K562 (cell line): Measurements from ENCODE around the gene HCFC1R1. TPM values are rescaled to one million over a fixed set of nuclear protein-coding genes. Genes with fewer than 3 reads are reported as not detected.

ENCODE experiments used
- CHD2 ChIP-seq: IDR thresholded peaks from 2 replicates; pipeline ENCODE4 v1.6.1; 2011; ENCODE audit warnings: low read depth, low read length
- KDM5B ChIP-seq: fragments of 200-600 bp; sonication (generic); IDR thresholded peaks from 2 replicates; pipeline ENCODE4 v1.6.1; 2012; ENCODE audit warnings: low read depth, mild to moderate bottlenecking, moderate library complexity, low read length, control low read depth, inconsistent platforms; ENCODE audit not compliant: insufficient replicate concordance
- NFIC ChIP-seq: fragments of 450-650 bp; IDR thresholded peaks from 2 replicates; pipeline ENCODE4 v1.6.1; 2017; ENCODE audit warnings: mild to moderate bottlenecking, inconsistent platforms
- ZBTB7A ChIP-seq: IDR thresholded peaks from 2 replicates; pipeline ENCODE4 v1.6.1; 2011; ENCODE audit warnings: low read depth, mild to moderate bottlenecking, low read length, moderate library complexity, borderline replicate concordance; ENCODE audit not compliant: control insufficient read depth
- polyA plus RNA-seq, 8 experiments: library from polyadenylated mRNA; depleted of rRNA in 4 of 8; stranded (reverse) in 5 of 8; unstranded in 3 of 8; fragments of >200 nt; fragmentation: Nextera tagmentation in 2 of 8; fragmentation: Illumina TruSeq in 1 of 8; extraction: Ambion mirVana in 2 of 8; extraction: Trizol in 1 of 8; gene quantifications; 2 replicates each; pipeline versions ENCODE4 v1.2.1 to v1.2.3, GENCODE V29; 2011 to 2014; ENCODE audit warnings: inconsistent platforms in 1 of 8, missing spikeins in 1 of 8
- total RNA-seq, 7 experiments: library from RNA; depleted of rRNA in 6 of 7; stranded (reverse); fragments of >200 nt in 6 of 7; fragmentation: Illumina TruSeq in 2 of 7; extraction: Trizol in 2 of 7; gene quantifications; 2 replicates each; pipeline versions ENCODE4 v1.2.1 to v1.2.3, GENCODE V29; 2011 to 2021; ENCODE audit warnings: low replicate concordance in 1 of 7
- TF ChIP-seq, protein P1 (sequence below): fragments of 150-350 bp; conservative IDR thresholded peaks from 2 replicates; pipeline ENCODE4 v1.6.1; 2014; ENCODE audit warnings: low read length
- TF ChIP-seq, protein P2 (sequence below): fragments of 200-800 bp; sonication (Bioruptor generic); IDR thresholded peaks from 2 replicates; pipeline ENCODE4 v1.6.1; 2017; ENCODE audit warnings: missing genetic modification characterization, missing compliant biosample characterization
- TF ChIP-seq, protein P3 (sequence below), 2 experiments: fragments of 450-650 bp; IDR thresholded peaks; 2 replicates each; pipeline ENCODE4 v1.6.1; 2018; ENCODE audit warnings: mild to moderate bottlenecking in 2 of 2, low read depth in 1 of 2; ENCODE audit not compliant: partially characterized antibody in 2 of 2
- TF ChIP-seq, protein P4 (sequence below), 2 experiments: fragments of 450-650 bp; formaldehyde crosslinking in 1 of 2; IDR thresholded peaks; 2 replicates each; pipeline versions ENCODE4 v1.4.0 to v1.6.1; 2014 to 2020; ENCODE audit warnings: mild to moderate bottlenecking in 2 of 2, borderline replicate concordance in 1 of 2, low read depth in 1 of 2

HCFC1R1 gene
- total and polyA plus RNA-seq, 9 of the 15 experiments (the other 6 are each of a cell fraction or from before 2014, with no cell fraction given): 2.2 to 29.0 (median 11.2) TPM

DNA sequence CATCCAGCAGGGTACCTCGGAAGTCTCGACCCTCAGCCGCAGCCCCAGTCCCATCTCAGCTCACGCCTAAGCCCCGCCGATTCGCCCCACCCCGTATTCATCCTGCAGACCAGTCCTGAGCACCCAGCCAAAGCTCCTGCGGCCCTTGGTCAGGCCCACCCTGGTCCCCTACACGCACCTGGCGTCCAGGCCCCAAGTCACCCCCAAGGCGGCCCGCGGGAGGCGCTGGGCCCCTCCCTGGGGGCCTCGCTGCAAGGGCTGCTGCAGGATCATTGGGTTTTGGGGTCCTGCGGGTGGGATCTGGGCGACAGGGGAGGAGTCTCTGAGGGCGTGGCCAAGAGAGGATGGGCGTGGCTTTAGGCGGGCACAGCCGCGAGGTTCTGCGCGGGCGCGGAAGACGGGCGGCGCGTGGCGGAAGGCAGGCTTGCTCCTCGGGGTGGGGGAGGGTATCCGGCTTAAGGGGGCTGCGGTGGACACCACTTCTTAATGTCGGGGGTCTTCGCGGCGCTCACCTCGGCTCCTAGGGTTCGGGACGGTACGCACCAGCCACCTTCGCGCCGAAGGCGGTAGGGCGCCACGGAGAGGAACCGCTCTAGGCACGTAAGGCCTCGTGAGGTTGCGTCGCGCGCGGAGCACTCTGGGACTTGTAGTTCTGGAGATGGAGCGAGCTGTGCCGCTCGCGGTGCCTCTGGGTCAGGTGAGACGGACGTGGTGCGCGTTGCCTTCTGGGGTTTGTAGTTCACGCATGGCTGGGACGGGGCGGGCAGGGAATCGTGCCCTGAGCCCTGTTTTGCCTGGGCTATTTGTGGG, at the start of gene HCFC1R1, which contains the start of gene THOC6 (continued):
- TF ChIP-seq, protein P1, sequence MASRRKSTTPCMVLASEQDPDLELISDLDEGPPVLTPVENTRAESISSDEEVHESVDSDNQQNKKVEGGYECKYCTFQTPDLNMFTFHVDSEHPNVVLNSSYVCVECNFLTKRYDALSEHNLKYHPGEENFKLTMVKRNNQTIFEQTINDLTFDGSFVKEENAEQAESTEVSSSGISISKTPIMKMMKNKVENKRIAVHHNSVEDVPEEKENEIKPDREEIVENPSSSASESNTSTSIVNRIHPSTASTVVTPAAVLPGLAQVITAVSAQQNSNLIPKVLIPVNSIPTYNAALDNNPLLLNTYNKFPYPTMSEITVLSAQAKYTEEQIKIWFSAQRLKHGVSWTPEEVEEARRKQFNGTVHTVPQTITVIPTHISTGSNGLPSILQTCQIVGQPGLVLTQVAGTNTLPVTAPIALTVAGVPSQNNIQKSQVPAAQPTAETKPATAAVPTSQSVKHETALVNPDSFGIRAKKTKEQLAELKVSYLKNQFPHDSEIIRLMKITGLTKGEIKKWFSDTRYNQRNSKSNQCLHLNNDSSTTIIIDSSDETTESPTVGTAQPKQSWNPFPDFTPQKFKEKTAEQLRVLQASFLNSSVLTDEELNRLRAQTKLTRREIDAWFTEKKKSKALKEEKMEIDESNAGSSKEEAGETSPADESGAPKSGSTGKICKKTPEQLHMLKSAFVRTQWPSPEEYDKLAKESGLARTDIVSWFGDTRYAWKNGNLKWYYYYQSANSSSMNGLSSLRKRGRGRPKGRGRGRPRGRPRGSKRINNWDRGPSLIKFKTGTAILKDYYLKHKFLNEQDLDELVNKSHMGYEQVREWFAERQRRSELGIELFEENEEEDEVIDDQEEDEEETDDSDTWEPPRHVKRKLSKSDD: no peak
- TF ChIP-seq ZBTB7A: peak; percentile 74
- TF ChIP-seq, protein P2, sequence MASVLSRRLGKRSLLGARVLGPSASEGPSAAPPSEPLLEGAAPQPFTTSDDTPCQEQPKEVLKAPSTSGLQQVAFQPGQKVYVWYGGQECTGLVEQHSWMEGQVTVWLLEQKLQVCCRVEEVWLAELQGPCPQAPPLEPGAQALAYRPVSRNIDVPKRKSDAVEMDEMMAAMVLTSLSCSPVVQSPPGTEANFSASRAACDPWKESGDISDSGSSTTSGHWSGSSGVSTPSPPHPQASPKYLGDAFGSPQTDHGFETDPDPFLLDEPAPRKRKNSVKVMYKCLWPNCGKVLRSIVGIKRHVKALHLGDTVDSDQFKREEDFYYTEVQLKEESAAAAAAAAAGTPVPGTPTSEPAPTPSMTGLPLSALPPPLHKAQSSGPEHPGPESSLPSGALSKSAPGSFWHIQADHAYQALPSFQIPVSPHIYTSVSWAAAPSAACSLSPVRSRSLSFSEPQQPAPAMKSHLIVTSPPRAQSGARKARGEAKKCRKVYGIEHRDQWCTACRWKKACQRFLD (CRISPR knock-in tag): peak; percentile 82; the same call in 1 of the 2 replicates
- peak; percentile 87 for TF ChIP-seq KDM5B
- TF ChIP-seq, protein P3, sequence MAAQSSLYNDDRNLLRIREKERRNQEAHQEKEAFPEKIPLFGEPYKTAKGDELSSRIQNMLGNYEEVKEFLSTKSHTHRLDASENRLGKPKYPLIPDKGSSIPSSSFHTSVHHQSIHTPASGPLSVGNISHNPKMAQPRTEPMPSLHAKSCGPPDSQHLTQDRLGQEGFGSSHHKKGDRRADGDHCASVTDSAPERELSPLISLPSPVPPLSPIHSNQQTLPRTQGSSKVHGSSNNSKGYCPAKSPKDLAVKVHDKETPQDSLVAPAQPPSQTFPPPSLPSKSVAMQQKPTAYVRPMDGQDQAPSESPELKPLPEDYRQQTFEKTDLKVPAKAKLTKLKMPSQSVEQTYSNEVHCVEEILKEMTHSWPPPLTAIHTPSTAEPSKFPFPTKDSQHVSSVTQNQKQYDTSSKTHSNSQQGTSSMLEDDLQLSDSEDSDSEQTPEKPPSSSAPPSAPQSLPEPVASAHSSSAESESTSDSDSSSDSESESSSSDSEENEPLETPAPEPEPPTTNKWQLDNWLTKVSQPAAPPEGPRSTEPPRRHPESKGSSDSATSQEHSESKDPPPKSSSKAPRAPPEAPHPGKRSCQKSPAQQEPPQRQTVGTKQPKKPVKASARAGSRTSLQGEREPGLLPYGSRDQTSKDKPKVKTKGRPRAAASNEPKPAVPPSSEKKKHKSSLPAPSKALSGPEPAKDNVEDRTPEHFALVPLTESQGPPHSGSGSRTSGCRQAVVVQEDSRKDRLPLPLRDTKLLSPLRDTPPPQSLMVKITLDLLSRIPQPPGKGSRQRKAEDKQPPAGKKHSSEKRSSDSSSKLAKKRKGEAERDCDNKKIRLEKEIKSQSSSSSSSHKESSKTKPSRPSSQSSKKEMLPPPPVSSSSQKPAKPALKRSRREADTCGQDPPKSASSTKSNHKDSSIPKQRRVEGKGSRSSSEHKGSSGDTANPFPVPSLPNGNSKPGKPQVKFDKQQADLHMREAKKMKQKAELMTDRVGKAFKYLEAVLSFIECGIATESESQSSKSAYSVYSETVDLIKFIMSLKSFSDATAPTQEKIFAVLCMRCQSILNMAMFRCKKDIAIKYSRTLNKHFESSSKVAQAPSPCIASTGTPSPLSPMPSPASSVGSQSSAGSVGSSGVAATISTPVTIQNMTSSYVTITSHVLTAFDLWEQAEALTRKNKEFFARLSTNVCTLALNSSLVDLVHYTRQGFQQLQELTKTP (IDR thresholded peaks at IDR 0.05; ENCODE audit: low read depth in 1 of 2, partially characterized antibody in 2 of 2): peak in 1 of 2 experiments; percentile 94
- TF ChIP-seq, protein P4, sequence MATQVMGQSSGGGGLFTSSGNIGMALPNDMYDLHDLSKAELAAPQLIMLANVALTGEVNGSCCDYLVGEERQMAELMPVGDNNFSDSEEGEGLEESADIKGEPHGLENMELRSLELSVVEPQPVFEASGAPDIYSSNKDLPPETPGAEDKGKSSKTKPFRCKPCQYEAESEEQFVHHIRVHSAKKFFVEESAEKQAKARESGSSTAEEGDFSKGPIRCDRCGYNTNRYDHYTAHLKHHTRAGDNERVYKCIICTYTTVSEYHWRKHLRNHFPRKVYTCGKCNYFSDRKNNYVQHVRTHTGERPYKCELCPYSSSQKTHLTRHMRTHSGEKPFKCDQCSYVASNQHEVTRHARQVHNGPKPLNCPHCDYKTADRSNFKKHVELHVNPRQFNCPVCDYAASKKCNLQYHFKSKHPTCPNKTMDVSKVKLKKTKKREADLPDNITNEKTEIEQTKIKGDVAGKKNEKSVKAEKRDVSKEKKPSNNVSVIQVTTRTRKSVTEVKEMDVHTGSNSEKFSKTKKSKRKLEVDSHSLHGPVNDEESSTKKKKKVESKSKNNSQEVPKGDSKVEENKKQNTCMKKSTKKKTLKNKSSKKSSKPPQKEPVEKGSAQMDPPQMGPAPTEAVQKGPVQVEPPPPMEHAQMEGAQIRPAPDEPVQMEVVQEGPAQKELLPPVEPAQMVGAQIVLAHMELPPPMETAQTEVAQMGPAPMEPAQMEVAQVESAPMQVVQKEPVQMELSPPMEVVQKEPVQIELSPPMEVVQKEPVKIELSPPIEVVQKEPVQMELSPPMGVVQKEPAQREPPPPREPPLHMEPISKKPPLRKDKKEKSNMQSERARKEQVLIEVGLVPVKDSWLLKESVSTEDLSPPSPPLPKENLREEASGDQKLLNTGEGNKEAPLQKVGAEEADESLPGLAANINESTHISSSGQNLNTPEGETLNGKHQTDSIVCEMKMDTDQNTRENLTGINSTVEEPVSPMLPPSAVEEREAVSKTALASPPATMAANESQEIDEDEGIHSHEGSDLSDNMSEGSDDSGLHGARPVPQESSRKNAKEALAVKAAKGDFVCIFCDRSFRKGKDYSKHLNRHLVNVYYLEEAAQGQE (IDR thresholded peaks at IDR 0.05; ENCODE audit: borderline replicate concordance): peak; percentile 39; the same call in 1 of the 2 replicates
- TF ChIP-seq, protein P4 (CRISPR knock-in tag; IDR thresholded peaks at IDR 0.05; ENCODE audit: low read depth): peak; percentile 71
- TF ChIP-seq CHD2: peak; percentile 91
- peak; percentile 11; the same call in 1 of the 2 replicates for TF ChIP-seq NFIC
